RWPE2 (cell line): ENCODE measurements around the gene CRADD.

Experiments used
- ATAC-seq: fragments of 200-7000 bp; cut with Tn5 transposase; 3 replicates; pipeline ENCODE4 v1.9.1; 2021; ENCODE audit warnings: low read depth
- DNase-seq: peaks from one replicate; pipeline ENCODE4 v3.0.0-alpha.2; 2020; ENCODE audit warnings: low spot score
- H3K27ac ChIP-seq: fragments of 450-650 bp; 2 replicates; pipeline ENCODE4 v1.5.1; 2017; ENCODE audit warnings: mild to moderate bottlenecking; ENCODE audit not compliant: poor library complexity, severe bottlenecking
- H3K27me3 ChIP-seq: fragments of 250-450 bp; sonication (Bioruptor Pico); 2 replicates; pipeline ENCODE4 v1.5.1; 2021; ENCODE audit warnings: mild to moderate bottlenecking, moderate library complexity; ENCODE audit not compliant: insufficient read depth, poor library complexity, severe bottlenecking
- H3K36me3 ChIP-seq: fragments of 250-450 bp; sonication (Bioruptor Pico); 2 replicates; pipeline ENCODE4 v1.5.1; 2020; ENCODE audit warnings: low read depth, mild to moderate bottlenecking, moderate library complexity
- H3K4me1 ChIP-seq: fragments of 250-450 bp; sonication (Bioruptor Pico); 2 replicates; pipeline ENCODE4 v1.5.1; 2021; ENCODE audit warnings: mild to moderate bottlenecking, moderate library complexity; ENCODE audit not compliant: insufficient read depth, poor library complexity, severe bottlenecking
- H3K4me3 ChIP-seq: fragments of 250-450 bp; sonication (Bioruptor Pico); 2 replicates; pipeline ENCODE4 v1.5.1; 2021; ENCODE audit warnings: mild to moderate bottlenecking, moderate library complexity; ENCODE audit not compliant: severe bottlenecking
- H3K9me3 ChIP-seq: fragments of 250-450 bp; sonication (Bioruptor Pico); 2 replicates; pipeline ENCODE4 v1.5.1; 2021; ENCODE audit warnings: mild to moderate bottlenecking, moderate library complexity; ENCODE audit not compliant: severe bottlenecking
- CTCF ChIP-seq: fragments of 450-650 bp; IDR thresholded peaks from one replicate; pipeline ENCODE4 v1.5.1; 2017; ENCODE audit warnings: mild to moderate bottlenecking, moderate library complexity; ENCODE audit not compliant: poor library complexity, severe bottlenecking

Gene CRADD

GRCh38 chr12:93677195-93678064 lies at the start of gene CRADD:
Gene CRADD (plus strand): TSS chr12:93677375.
- H3K27me3 ChIP-seq: no peaks in the 10 kb centered on the region
- H3K4me3 ChIP-seq: peak within 1 kb of the TSS; percentile 50
- no peaks in the 10 kb centered on the region for H3K4me1 ChIP-seq
- ATAC-seq (peak; percentile 89), DNase-seq (peak; percentile 75)
- no peaks in the 10 kb centered on the region for H3K36me3 ChIP-seq
- peak within 1 kb of the TSS; percentile 70 for H3K27ac ChIP-seq
- H3K9me3 ChIP-seq: no peaks in the 10 kb centered on the region
- TF ChIP-seq CTCF: no peak

- H3K27ac ChIP-seq: no peak overlapping the region
- no peaks in the 10 kb centered on the region for H3K4me1 ChIP-seq
- H3K36me3 ChIP-seq: no peaks in the 10 kb centered on the region
- no peaks in the 10 kb centered on the region for H3K27me3 ChIP-seq
- ATAC-seq (no peak), DNase-seq (no peak)
- TF ChIP-seq CTCF: no peak
- H3K4me3 ChIP-seq: no peak overlapping the region
- no peaks in the 10 kb centered on the region for H3K9me3 ChIP-seq
These were observed 44.8 kb upstream of the CRADD start for GRCh38 chr12:93632383-93632782.

- DNase-seq (no peak), ATAC-seq (no peak)
- Histone ChIP-seq H3K4me3 (no peak overlapping the region), H3K27ac (no peak overlapping the region), H3K4me1 (no peaks in the 10 kb centered on the region), H3K36me3 (no peaks in the 10 kb centered on the region), H3K27me3 (no peaks in the 10 kb centered on the region), H3K9me3 (no peaks in the 10 kb centered on the region)
- no peak for TF ChIP-seq CTCF
These were observed 42.8 kb upstream of the CRADD start for GRCh38 chr12:93634416-93634815.

GRCh38 chr12:93636708-93637107 lies 40.5 kb upstream of the CRADD start:
- DNase-seq (no peak), ATAC-seq (no peak)
- no peaks in the 10 kb centered on the region for H3K4me1 ChIP-seq
- no peak overlapping the region for H3K27ac ChIP-seq
- no peak overlapping the region for H3K4me3 ChIP-seq
- H3K27me3 ChIP-seq: no peaks in the 10 kb centered on the region
- TF ChIP-seq CTCF: no peak
- no peaks in the 10 kb centered on the region for H3K36me3 ChIP-seq
- no peaks in the 10 kb centered on the region for H3K9me3 ChIP-seq

- DNase-seq (no peak), ATAC-seq (no peak)
- no peaks in the 10 kb centered on the region for H3K4me1 ChIP-seq
- no peak overlapping the region for H3K4me3 ChIP-seq
- no peaks in the 10 kb centered on the region for H3K9me3 ChIP-seq
- TF ChIP-seq CTCF: no peak
- no peaks in the 10 kb centered on the region for H3K36me3 ChIP-seq
- H3K27ac ChIP-seq: no peak overlapping the region
- H3K27me3 ChIP-seq: no peaks in the 10 kb centered on the region
These were observed 39.1 kb upstream of the CRADD start for GRCh38 chr12:93638095-93638494.
